ENCODE measurements around the gene LAMA1. TPM values are rescaled to one million over a fixed set of nuclear protein-coding genes. Genes with fewer than 3 reads are reported as not detected.

The LAMA1 gene
- 0.09 and 0.22 TPM in 2 replicates for total RNA-seq

GRCh38 chr18:7117390-7118355 lies at the start of gene LAMA1:
Gene LAMA1 (minus strand): TSS chr18:7117797. CDS start chr18:7117720, 77 bp downstream.

Other genes starting within 250 kb of the LAMA1 start
- not detected in 2 replicates for gene LRRC30, start 113.3 kb upstream of the LAMA1 start, total RNA-seq

All from dermis lymphatic vessel endothelial cell (primary cell).